Measurements from ENCODE around the gene RFXANK. TPM values are rescaled to one million over a fixed set of nuclear protein-coding genes. Genes with fewer than 3 reads are reported as not detected.
"Not testable (repeated sequence)": the region's sequence is repeated elsewhere in the genome, so short reads cannot be mapped to it uniquely, and the experiment has no call there.

RFXANK gene
- total RNA-seq, 2 experiments from 2014 or later, result 56.2 to 68.5 TPM

DNA sequence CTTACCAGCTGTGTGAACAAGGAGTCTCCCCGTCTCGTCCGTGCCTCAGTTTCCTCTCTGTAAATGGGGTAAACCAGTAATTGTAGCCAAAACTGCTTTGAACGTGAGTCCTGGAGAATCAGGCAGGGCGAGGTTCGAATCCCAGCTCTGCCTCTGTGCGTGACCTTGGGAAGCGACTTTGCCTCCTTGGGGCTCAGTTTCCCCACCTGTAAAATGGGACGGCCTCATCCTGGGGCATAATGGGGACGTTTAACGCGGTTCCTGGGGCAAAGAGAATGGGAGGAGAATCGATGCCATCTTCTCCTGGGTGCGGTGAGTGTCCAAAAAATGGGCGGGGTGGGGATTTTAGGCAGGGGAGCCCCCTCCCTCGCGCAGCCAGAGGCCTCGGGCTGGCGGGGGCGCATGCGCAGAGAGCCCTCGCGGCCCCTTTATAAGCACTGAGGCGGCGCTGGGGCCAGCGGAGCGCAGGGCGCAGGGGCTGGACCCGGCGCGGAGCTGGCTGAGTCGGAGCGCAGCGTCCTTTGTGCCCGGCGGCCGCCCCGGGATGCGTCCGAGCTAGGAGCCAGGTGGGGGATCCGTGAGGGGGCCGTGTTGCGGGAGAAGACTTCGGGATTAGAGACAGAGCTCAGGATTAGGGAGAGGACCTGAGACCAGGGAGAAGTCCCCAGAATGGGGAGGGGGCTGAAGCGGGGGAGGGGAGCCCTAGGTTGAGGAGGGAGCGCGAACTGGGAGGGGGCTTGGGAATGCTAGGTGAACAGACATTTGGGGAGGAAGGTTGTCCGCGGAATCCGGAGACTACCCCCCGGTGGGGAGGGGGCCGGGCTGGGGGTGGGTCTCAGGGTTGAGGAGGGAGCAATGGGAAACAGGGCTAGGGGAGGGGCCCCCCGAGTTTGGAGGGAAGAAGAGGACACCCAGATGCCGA lies 19.7 kb downstream of the RFXANK start, which contains the start of gene NCAN:
TSS of gene NCAN (plus strand) at position 460 of the 922 bp plus-strand sequence. CDS start 4,996 bp downstream, outside the sequence.
- ChIA-PET POLR2A (interaction anchor here (0.6 to 0.7 kb wide), 2 partner anchors 11 to 57 kb away, joined by 3 read pairs; no protein-coding TSS in a partner anchor), CTCF (no interaction called here)
- Mint-ChIP-seq H3K4me3 (no peak within 1 kb of the TSS), H3K27ac (no peak within 1 kb of the TSS), H3K4me1 (peaks cover 14% of the 10 kb centered on the region), H3K36me3 (ENCODE audit: low read depth) (no peaks in the 10 kb centered on the region), H3K9me3 (ENCODE audit: low read depth) (peaks cover 4% of the 10 kb centered on the region), H3K27me3 (peaks cover 40% of the 10 kb centered on the region)
- DNase-seq (no peak), ATAC-seq (no peak)
- intact Hi-C loops (cut with DNase I, micrococcal nuclease), result no loop called here

DNA sequence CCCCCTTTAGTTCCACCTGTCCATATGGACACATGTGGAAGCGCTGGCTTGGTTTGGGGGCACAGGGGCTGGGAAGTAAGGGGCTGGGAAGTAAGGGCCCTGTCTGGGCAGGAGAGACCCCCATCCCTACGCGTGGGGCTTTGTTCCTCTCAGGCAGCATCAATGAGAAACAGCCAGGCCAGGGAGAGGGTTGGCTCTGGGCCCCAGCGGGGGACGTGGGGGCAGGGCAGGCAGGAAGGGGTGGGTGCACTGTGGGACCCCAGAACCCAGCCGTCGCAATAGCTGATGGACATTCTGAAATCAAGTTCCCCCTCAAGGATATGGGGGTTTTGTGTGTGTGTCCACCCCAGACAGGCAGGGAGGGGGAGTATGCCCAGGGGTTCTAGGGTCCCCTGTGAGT lies 20.9 kb downstream of the RFXANK start:
- H3K27me3 Mint-ChIP-seq, result peaks cover 44% of the 10 kb centered on the region
- H3K27ac Mint-ChIP-seq, result no peak overlapping the region
- peaks cover 2% of the 10 kb centered on the region for H3K4me1 Mint-ChIP-seq
- DNase-seq (no peak), ATAC-seq (no peak)
- H3K36me3 Mint-ChIP-seq (ENCODE audit: low read depth), result no peaks in the 10 kb centered on the region
- H3K4me3 Mint-ChIP-seq, result no peak overlapping the region
- intact Hi-C loops (cut with DNase I, micrococcal nuclease), result no loop called here
- CTCF ChIA-PET, result no interaction called here
- H3K9me3 Mint-ChIP-seq (ENCODE audit: low read depth), result no peaks in the 10 kb centered on the region
- POLR2A ChIA-PET, result no interaction called here

GRCh38 chr19:19213426-19214158 lies 21.5 kb downstream of the RFXANK start:
- ChIA-PET POLR2A (no interaction called here), CTCF (no interaction called here)
- ATAC-seq (no peak), DNase-seq (no peak)
- no peak overlapping the region for H3K27ac Mint-ChIP-seq
- H3K27me3 Mint-ChIP-seq, result peaks cover 44% of the 10 kb centered on the region
- no peaks in the 10 kb centered on the region for H3K9me3 Mint-ChIP-seq (ENCODE audit: low read depth)
- no peaks in the 10 kb centered on the region for H3K36me3 Mint-ChIP-seq (ENCODE audit: low read depth)
- H3K4me3 Mint-ChIP-seq, result no peak overlapping the region
- intact Hi-C loops (cut with DNase I, micrococcal nuclease), result no loop called here
- H3K4me1 Mint-ChIP-seq, result peaks cover 2% of the 10 kb centered on the region

DNA sequence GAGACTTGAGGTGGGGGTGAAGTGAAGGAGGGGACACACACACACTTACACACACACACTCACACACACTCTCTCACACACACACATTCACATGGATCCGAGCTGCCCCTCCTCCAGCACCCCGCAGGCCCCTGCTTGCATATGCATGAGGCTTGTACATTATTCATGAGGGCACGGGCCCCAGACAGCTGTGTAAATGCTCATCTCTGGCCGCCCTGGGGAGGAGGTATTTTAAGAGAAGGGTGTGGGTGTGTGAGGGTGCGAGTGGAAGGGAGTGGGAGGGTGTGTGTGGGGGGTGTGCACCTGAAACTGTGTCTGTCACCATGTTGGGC lies 22.1 kb downstream of the RFXANK start:
- no peak for DNase-seq
- intact Hi-C loops (cut with DNase I, micrococcal nuclease), result no loop called here
- POLR2A ChIA-PET, result no interaction called here

GRCh38 chr19:19214892-19215291 lies 22.8 kb downstream of the RFXANK start:
- Mint-ChIP-seq H3K4me3 (no peak overlapping the region), H3K36me3 (ENCODE audit: low read depth) (no peaks in the 10 kb centered on the region), H3K27me3 (peaks cover 44% of the 10 kb centered on the region), H3K27ac (no peak overlapping the region), H3K4me1 (peaks cover 2% of the 10 kb centered on the region), H3K9me3 (ENCODE audit: low read depth) (no peaks in the 10 kb centered on the region)
- ATAC-seq (peak; percentile 42), DNase-seq (peak; percentile 65)
- ChIA-PET CTCF (interaction anchor here (0.5 kb wide), 1 partner anchor 32 kb away, joined by 3 read pairs; no protein-coding TSS in a partner anchor), POLR2A (interaction anchor here (0.6 kb wide), 1 partner anchor 239 kb away, joined by 9 read pairs; no protein-coding TSS in a partner anchor)
- intact Hi-C loops (cut with DNase I, micrococcal nuclease), result no loop called here

More for the DNA sequence above, 22.1 kb downstream of the RFXANK start:
- Mint-ChIP-seq H3K9me3 (ENCODE audit: low read depth) (no peaks in the 10 kb centered on the region), H3K27me3 (peaks cover 44% of the 10 kb centered on the region), H3K4me3 (no peak overlapping the region), H3K4me1 (peaks cover 2% of the 10 kb centered on the region), H3K36me3 (ENCODE audit: low read depth) (no peaks in the 10 kb centered on the region), H3K27ac (no peak overlapping the region)
- CTCF ChIA-PET, result no interaction called here
- no peak for ATAC-seq

GRCh38 chr19:19215792-19216191 lies 23.7 kb downstream of the RFXANK start:
- Mint-ChIP-seq H3K9me3 (ENCODE audit: low read depth) (no peaks in the 10 kb centered on the region), H3K36me3 (ENCODE audit: low read depth) (no peaks in the 10 kb centered on the region), H3K4me3 (no peak overlapping the region), H3K27me3 (peaks cover 42% of the 10 kb centered on the region), H3K27ac (no peak overlapping the region), H3K4me1 (peaks cover 2% of the 10 kb centered on the region)
- POLR2A ChIA-PET, result no interaction called here
- no peak for DNase-seq
- intact Hi-C loops (cut with DNase I, micrococcal nuclease), result no loop called here
- CTCF ChIA-PET, result no interaction called here
- peak; percentile 30 for ATAC-seq

DNA sequence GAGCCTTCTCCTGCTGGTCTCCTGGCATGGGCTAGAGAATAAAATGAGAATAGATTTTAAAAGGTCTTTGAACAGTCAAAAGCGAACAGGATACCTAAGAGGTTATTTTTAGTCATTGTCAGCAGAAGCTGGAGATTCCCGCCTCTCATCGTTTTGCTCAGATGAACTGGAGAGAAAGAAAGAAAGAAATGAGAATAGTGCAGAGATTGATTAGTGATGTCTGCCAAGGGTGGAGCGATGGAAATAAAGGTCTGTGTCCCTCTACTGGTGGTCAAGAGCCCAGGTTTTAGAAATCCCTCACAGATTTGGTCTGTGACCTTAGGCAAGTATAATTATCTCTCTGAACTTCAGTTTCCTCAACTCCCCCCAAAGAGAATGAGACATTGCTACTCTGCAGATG lies 25.0 kb downstream of the RFXANK start:
- no peak for DNase-seq
- Mint-ChIP-seq H3K4me1 (peaks cover 2% of the 10 kb centered on the region), H3K27ac (no peak overlapping the region), H3K27me3 (peaks cover 33% of the 10 kb centered on the region), H3K36me3 (ENCODE audit: low read depth) (no peaks in the 10 kb centered on the region), H3K9me3 (ENCODE audit: low read depth) (no peaks in the 10 kb centered on the region), H3K4me3 (no peak overlapping the region)
- ATAC-seq, result peak; percentile 23
- CTCF ChIA-PET, result interaction anchor here (0.7 to 1.1 kb wide), 3 partner anchors 12 to 24 kb away, joined by 3 to 4 read pairs (median 4); partner anchors contain the start of gene NR2C2AP
- intact Hi-C loops (cut with DNase I, micrococcal nuclease), result no loop called here
- POLR2A ChIA-PET, result no interaction called here

DNA sequence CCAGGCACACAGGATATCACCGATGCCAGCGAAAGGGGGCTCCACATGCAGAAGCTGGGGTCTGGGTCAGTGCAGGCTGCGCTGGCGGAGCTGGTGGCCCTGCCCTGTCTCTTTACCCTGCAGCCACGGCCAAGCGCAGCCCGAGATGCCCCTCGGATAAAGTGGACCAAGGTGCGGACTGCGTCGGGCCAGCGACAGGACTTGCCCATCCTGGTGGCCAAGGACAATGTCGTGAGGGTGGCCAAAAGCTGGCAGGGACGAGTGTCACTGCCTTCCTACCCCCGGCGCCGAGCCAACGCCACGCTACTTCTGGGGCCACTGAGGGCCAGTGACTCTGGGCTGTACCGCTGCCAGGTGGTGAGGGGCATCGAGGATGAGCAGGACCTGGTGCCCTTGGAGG lies 26.9 kb downstream of the RFXANK start:
- ATAC-seq (no peak), DNase-seq (no peak)
- Mint-ChIP-seq H3K4me1 (peaks cover 2% of the 10 kb centered on the region), H3K36me3 (ENCODE audit: low read depth) (no peaks in the 10 kb centered on the region), H3K27ac (no peak overlapping the region), H3K4me3 (no peak overlapping the region), H3K27me3 (peaks cover 17% of the 10 kb centered on the region), H3K9me3 (ENCODE audit: low read depth) (no peaks in the 10 kb centered on the region)
- CTCF ChIA-PET, result interaction anchor here (0.6 to 0.7 kb wide), 2 partner anchors 59 to 352 kb away, joined by 3 to 5 read pairs; no protein-coding TSS in a partner anchor
- intact Hi-C loops (cut with DNase I, micrococcal nuclease), result no loop called here
- POLR2A ChIA-PET, result no interaction called here

GRCh38 chr19:19221000-19221399 lies 28.9 kb downstream of the RFXANK start:
- ATAC-seq; H3K27ac Mint-ChIP-seq; H3K4me1 Mint-ChIP-seq; CTCF ChIA-PET; H3K4me3 Mint-ChIP-seq; H3K36me3 Mint-ChIP-seq (ENCODE audit: low read depth); POLR2A ChIA-PET; H3K9me3 Mint-ChIP-seq (ENCODE audit: low read depth); DNase-seq; intact Hi-C loops (cut with DNase I, micrococcal nuclease): not testable (repeated sequence)
- H3K27me3 Mint-ChIP-seq, result peaks cover 10% of the 10 kb centered on the region

DNA sequence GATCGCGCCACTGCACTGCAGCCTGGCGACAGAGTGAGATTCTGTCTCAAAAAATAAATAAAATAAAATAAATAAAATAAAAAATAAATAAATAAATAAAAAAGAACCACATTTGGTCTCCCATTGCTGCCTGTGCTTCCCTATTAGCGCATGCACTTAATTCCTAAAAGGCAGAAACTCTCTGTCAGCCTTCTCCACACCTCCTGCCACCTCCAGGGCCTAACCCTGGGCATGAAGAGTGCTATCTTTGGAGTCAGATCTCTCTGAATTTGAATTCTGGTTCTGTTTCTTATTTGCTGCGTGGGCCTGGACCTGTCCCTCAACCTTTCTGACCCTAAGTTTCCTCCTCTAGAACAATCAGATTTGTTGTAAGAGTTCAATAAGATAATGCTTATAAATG lies 31.0 kb downstream of the RFXANK start:
- Mint-ChIP-seq H3K9me3 (ENCODE audit: low read depth) (no peaks in the 10 kb centered on the region), H3K27me3 (peaks cover 6% of the 10 kb centered on the region)
- no peak for ATAC-seq

DNA sequence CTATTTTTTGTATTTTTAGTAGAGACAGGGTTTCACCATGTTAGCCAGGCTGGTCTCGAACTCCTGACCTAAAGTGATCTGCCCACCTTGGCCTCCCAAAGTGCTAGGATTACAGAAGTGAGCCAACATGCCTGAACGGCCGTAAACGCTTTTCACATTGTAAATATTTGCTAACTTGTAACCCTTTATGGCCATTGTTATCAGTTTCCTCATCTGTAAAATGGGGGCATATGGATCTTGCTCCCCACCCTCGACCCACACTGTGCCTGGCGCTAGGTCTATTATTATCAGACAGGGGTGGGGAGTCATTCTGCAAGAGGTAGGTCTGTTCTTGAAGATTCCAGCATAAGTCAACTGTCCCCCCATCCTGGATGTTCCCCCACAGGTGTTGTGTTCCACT lies 31.6 kb downstream of the RFXANK start:
- no peaks in the 10 kb centered on the region for H3K9me3 Mint-ChIP-seq (ENCODE audit: low read depth)
- DNase-seq (no peak), ATAC-seq (no peak)
- ChIA-PET CTCF (interaction anchor here (0.6 to 2.5 kb wide), 2 partner anchors 77 to 722 kb away, joined by 3 to 11 read pairs; no protein-coding TSS in a partner anchor), POLR2A (no interaction called here)
- H3K27me3 Mint-ChIP-seq, result peaks cover 6% of the 10 kb centered on the region
- H3K27ac Mint-ChIP-seq, result no peak overlapping the region
- no peaks in the 10 kb centered on the region for H3K4me1 Mint-ChIP-seq
- no peaks in the 10 kb centered on the region for H3K36me3 Mint-ChIP-seq (ENCODE audit: low read depth)
- no peak overlapping the region for H3K4me3 Mint-ChIP-seq
- intact Hi-C loops (cut with DNase I, micrococcal nuclease), result loop anchor here (1.0 to 2.0 kb wide), 2 partner anchors 37 to 85 kb away; partner anchors contain the start of gene TMEM161A (in 1 of the 2)

More for the DNA sequence above, 31.0 kb downstream of the RFXANK start:
- CTCF ChIA-PET, result no interaction called here
- Mint-ChIP-seq H3K4me1 (no peaks in the 10 kb centered on the region), H3K4me3 (no peak overlapping the region), H3K27ac (no peak overlapping the region), H3K36me3 (ENCODE audit: low read depth) (no peaks in the 10 kb centered on the region)
- POLR2A ChIA-PET, result no interaction called here
- intact Hi-C loops (cut with DNase I, micrococcal nuclease), result no loop called here
- DNase-seq, result no peak

All from activated CD4-positive, alpha-beta T cell treated with anti-CD3 and anti-CD28 coated beads for 36 hours (primary cell).